ENCODE data around the gene MMP7.

GRCh38 chr11:102568851-102569250 lies 38.3 kb upstream of the MMP7 start:
- TF ChIP-seq CTCF (conservative IDR thresholded peaks at IDR 0.05 in 1 of 2, IDR thresholded peaks at IDR 0.05 in 1 of 2; ENCODE audit: low read depth in 1 of 2, low read length in 2 of 2) (no peak), EZH2 (IDR thresholded peaks at IDR 0.05; ENCODE audit: low read length, missing control alignments) (no peak)
